Measurements from ENCODE around the gene FOXP1.

The FOXP1 gene

GRCh38 chr3:71037775-71038174, 545.8 kb downstream of the FOXP1 start:
- Histone ChIP-seq H3K27me3 (ENCODE audit: insufficient read depth, low read depth, severe bottlenecking) (no peaks in the 10 kb centered on the region), H3K36me3 (no peaks in the 10 kb centered on the region), H3K27ac (no peak overlapping the region), H3K4me3 (ENCODE audit: low read depth, low read length) (no peak overlapping the region), H3K9me3 (ENCODE audit: severe bottlenecking) (no peaks in the 10 kb centered on the region)
- no peak for TF ChIP-seq CTCF (IDR thresholded peaks at IDR 0.05; ENCODE audit: low read depth, low read length)
- no peak for DNase-seq

GRCh38 chr3:71035886-71036285, 547.6 kb downstream of the FOXP1 start:
- TF ChIP-seq CTCF (IDR thresholded peaks at IDR 0.05; ENCODE audit: low read depth, low read length), result no peak
- Histone ChIP-seq H3K9me3 (ENCODE audit: severe bottlenecking) (no peaks in the 10 kb centered on the region), H3K27me3 (ENCODE audit: insufficient read depth, low read depth, severe bottlenecking) (no peaks in the 10 kb centered on the region), H3K27ac (no peak overlapping the region), H3K4me3 (ENCODE audit: low read depth, low read length) (no peak overlapping the region), H3K36me3 (no peaks in the 10 kb centered on the region)
- DNase-seq, result no peak

- no peak for TF ChIP-seq CTCF (IDR thresholded peaks at IDR 0.05; ENCODE audit: low read depth, low read length)
- no peak for DNase-seq
- Histone ChIP-seq H3K9me3 (ENCODE audit: severe bottlenecking) (no peaks in the 10 kb centered on the region), H3K36me3 (no peaks in the 10 kb centered on the region), H3K4me3 (ENCODE audit: low read depth, low read length) (no peak overlapping the region), H3K27ac (no peak overlapping the region), H3K27me3 (ENCODE audit: insufficient read depth, low read depth, severe bottlenecking) (no peaks in the 10 kb centered on the region)
Observed at GRCh38 chr3:71035314-71035713, 548.2 kb downstream of the FOXP1 start.

GRCh38 chr3:71033681-71034220, 549.8 kb downstream of the FOXP1 start:
- Histone ChIP-seq H3K27ac (no peak overlapping the region), H3K9me3 (ENCODE audit: severe bottlenecking) (no peaks in the 10 kb centered on the region), H3K27me3 (ENCODE audit: insufficient read depth, low read depth, severe bottlenecking) (no peaks in the 10 kb centered on the region), H3K4me3 (ENCODE audit: low read depth, low read length) (no peak overlapping the region), H3K36me3 (no peaks in the 10 kb centered on the region)
- TF ChIP-seq CTCF (IDR thresholded peaks at IDR 0.05; ENCODE audit: low read depth, low read length), result no peak
- DNase-seq, result no peak

- Histone ChIP-seq H3K27ac (no peak overlapping the region), H3K27me3 (ENCODE audit: insufficient read depth, low read depth, severe bottlenecking) (no peaks in the 10 kb centered on the region), H3K36me3 (no peaks in the 10 kb centered on the region), H3K9me3 (ENCODE audit: severe bottlenecking) (no peaks in the 10 kb centered on the region), H3K4me3 (ENCODE audit: low read depth, low read length) (no peak overlapping the region)
- DNase-seq, result no peak
- TF ChIP-seq CTCF (IDR thresholded peaks at IDR 0.05; ENCODE audit: low read depth, low read length), result no peak
Observed at GRCh38 chr3:71031914-71032521, 551.5 kb downstream of the FOXP1 start.

- no peak for TF ChIP-seq CTCF (IDR thresholded peaks at IDR 0.05; ENCODE audit: low read depth, low read length)
- H3K4me3 ChIP-seq (ENCODE audit: low read depth, low read length), result no peak overlapping the region
- no peak for DNase-seq
- H3K36me3 ChIP-seq, result no peaks in the 10 kb centered on the region
- H3K9me3 ChIP-seq (ENCODE audit: severe bottlenecking), result no peaks in the 10 kb centered on the region
- H3K27ac ChIP-seq, result no peak overlapping the region
- no peaks in the 10 kb centered on the region for H3K27me3 ChIP-seq (ENCODE audit: insufficient read depth, low read depth, severe bottlenecking)
Observed at GRCh38 chr3:71031181-71031580, 552.3 kb downstream of the FOXP1 start.

Data from WERI-Rb-1 (cell line).